GM08714 (cell line): Measurements from ENCODE around the gene ABCD1.
"Not testable (repeated sequence)": the region's sequence is repeated elsewhere in the genome, so short reads cannot be mapped to it uniquely, and the experiment has no call there.

Source experiments
- H3K4me3 ChIP-seq: fragments of 200-500 bp; sonication (Bioruptor generic); 2 replicates; pipeline ENCODE4 v1.5.1; 2014; ENCODE audit warnings: mild to moderate bottlenecking, low read length, inconsistent platforms
- ZNF274 ChIP-seq: IDR thresholded peaks from 2 replicates; pipeline ENCODE4 v1.6.1; 2012; ENCODE audit warnings: mild to moderate bottlenecking, low read depth, low read length

The ABCD1 gene

DNA sequence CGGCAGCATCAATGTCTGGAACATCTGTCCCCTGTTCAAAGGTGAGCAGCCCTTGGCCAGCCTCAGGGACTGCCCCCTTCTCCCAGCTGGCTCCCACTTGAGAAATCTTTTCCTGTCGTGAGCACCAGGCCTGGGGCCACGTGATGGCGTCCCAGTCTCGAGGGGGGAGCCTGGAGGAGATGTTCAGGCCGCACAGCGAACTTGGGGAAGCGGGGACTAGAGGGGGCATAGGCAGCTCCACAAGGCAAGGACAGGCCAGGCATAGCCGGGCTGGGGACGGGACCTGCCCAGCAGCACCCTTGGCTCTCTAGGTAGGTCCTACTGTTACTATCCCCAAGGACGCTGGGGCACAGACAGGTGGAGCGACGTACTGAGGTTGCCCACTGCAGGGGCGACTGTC lies 34.2 kb upstream of the ABCD1 start:
- TF ChIP-seq ZNF274, result no peak
- H3K4me3 ChIP-seq, result no peak overlapping the region

- not testable (repeated sequence) for H3K4me3 ChIP-seq
Measured at GRCh38 chrX:153691032-153691827, 33.4 kb upstream of the ABCD1 start.

- no peak for TF ChIP-seq ZNF274
- no peak overlapping the region for H3K4me3 ChIP-seq
Measured at GRCh38 chrX:153692003-153692402, 32.7 kb upstream of the ABCD1 start.

DNA sequence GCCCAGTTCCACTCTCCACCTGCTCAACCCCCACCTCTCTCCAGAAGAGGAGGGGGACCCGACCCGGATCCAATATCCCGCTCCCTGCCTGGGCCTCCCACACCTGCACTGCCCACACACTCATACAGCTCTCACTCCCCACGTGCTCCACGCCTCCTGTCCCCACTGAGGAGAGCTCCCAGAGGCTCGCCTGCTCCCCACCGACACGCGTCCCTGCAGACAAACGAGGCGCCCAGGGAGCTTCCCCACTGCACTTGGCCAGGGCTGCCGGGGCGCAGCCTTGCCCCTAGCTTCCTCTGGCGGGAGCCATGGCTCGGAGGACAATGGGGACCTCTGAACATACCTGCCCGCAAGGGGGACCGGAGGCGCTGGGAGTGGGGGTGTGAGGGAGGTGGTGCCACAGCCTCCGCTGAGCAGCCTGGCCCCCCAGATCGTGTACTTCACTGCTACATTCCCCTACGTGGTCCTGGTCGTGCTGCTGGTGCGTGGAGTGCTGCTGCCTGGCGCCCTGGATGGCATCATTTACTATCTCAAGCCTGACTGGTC lies 32.0 kb upstream of the ABCD1 start:
- no peak for TF ChIP-seq ZNF274
- H3K4me3 ChIP-seq, result no peak overlapping the region

DNA sequence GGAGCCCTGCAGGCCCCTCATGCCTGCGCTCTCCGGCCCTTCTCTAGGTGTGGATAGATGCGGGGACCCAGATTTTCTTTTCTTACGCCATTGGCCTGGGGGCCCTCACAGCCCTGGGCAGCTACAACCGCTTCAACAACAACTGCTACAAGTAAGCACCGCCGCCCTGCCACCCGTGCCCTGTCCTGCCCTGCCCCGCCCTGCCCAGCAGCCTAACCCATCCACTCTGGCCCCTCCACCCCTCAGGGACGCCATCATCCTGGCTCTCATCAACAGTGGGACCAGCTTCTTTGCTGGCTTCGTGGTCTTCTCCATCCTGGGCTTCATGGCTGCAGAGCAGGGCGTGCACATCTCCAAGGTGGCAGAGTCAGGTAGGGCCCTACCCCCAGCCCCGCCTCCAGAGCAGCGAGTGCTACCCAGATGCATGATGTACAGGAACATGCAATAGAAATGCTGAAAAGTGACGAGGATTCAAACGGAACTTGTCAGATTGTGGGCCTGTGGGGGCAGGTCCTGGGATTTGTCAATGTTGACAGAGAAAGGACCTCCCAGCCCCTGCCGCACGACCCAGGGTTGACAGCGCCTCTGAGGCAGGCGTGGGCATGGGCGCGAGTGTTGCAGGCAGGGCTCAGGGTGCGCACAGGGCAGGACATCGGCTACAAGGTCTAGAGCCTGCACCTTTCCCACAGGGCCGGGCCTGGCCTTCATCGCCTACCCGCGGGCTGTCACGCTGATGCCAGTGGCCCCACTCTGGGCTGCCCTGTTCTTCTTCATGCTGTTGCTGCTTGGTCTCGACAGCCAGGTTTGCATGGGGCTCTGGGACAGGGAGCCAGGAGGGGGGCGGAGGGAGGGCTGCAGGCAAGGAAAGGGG lies 31.2 kb upstream of the ABCD1 start:
- TF ChIP-seq ZNF274, result no peak

DNA sequence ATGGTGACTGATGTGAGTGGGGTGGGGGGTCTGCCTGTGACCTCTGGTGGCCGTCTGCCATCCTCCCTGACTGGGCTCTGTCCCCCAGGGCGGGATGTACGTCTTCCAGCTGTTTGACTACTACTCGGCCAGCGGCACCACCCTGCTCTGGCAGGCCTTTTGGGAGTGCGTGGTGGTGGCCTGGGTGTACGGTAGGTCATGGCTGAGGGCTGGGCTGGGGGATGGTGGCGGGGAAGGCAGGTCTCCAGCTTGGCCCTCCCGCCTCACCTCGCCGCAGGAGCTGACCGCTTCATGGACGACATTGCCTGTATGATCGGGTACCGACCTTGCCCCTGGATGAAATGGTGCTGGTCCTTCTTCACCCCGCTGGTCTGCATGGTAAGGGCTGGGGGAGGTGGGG lies 30.4 kb upstream of the ABCD1 start:
- not testable (repeated sequence) for H3K4me3 ChIP-seq

More for the DNA sequence above, 31.2 kb upstream of the ABCD1 start:
- no peak overlapping the region for H3K4me3 ChIP-seq

DNA sequence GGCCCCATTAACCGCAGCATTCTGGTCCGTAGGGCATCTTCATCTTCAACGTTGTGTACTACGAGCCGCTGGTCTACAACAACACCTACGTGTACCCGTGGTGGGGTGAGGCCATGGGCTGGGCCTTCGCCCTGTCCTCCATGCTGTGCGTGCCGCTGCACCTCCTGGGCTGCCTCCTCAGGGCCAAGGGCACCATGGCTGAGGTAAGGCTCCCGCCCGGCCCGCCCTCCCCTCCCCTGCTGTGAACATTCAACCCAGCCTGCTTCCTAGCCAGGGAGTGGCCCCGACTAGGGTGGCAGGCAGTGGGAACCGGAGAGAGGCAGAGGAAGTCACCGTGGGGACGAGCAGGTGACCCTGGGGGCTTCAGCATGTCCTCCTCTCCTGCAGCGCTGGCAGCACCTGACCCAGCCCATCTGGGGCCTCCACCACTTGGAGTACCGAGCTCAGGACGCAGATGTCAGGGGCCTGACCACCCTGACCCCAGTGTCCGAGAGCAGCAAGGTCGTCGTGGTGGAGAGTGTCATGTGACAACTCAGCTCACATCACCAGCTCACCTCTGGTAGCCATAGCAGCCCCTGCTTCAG lies 29.9 kb upstream of the ABCD1 start:
- no peak overlapping the region for H3K4me3 ChIP-seq
- TF ChIP-seq ZNF274, result no peak

GRCh38 chrX:153696100-153696499 lies 28.6 kb upstream of the ABCD1 start:
- TF ChIP-seq ZNF274, result no peak
- no peak overlapping the region for H3K4me3 ChIP-seq

- H3K4me3 ChIP-seq, result not testable (repeated sequence)
Measured at GRCh38 chrX:153696538-153696937, 28.1 kb upstream of the ABCD1 start.

GRCh38 chrX:153696986-153697722 lies 27.5 kb upstream of the ABCD1 start:
- not testable (repeated sequence) for H3K4me3 ChIP-seq

DNA sequence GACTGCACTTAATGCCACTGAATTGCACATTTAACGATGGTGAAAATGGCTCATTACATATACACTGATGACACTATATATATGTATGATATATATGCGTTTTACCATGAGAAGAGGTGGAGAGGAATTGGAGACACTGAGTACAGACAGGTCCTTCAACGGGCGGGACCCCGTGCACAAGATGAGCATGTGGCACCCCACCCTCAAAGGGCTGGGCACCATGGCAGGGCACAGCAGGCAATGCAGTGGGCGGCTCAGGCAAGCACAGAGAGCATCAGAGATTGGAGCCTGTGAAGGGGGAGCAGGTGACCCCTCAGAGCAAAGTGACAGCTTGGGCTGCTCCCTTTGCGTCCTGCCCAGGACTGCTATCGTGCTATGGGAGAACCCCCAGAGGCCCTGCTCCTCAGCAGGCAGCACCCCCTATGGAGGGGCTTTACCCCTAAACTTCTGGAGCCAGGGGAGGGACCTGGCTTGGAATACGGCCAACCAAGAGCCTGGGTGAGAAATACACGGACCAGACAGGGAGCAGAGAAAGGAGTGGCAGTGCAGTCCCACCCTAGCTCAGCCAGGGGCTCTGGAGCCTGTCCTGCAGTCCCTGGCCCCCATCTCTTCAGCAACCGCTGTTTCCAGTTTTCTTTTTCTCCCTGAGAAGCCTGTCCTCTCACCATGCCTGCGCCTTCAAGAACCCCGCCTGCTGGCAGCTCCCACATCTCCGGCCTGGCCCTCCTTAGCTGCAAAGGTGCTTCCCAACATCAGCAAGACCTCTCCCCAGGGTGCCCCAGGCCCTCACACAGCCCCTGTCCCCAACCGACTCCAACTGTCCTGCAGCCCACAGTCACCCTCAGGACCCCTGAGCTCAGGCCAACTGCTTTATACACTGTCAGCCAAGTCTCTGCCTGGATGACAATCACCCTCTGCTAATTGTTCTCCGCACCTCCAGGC lies 26.5 kb upstream of the ABCD1 start:
- no peak for TF ChIP-seq ZNF274

GRCh38 chrX:153699210-153699783 lies 25.4 kb upstream of the ABCD1 start:
- H3K4me3 ChIP-seq, result not testable (repeated sequence)

More for the DNA sequence above, 26.5 kb upstream of the ABCD1 start:
- no peak overlapping the region for H3K4me3 ChIP-seq

GRCh38 chrX:153699784-153700371 lies 24.8 kb upstream of the ABCD1 start:
- H3K4me3 ChIP-seq, result not testable (repeated sequence)
